Nephron (organoid): Measurements from ENCODE around the gene COL7A1.
A peak's percentile ranks its signal among the peaks of the same experiment; 100 is the strongest.

Experiments used
- H3K27ac Mint-ChIP-seq, 3 experiments: 2 replicates each; pipeline ENCODE4 v1.8.0; 2020; ENCODE audit warnings: mixed read lengths in 3 of 3, mild to moderate bottlenecking in 2 of 3, moderate library complexity in 1 of 3
- H3K27me3 Mint-ChIP-seq: 2 replicates; pipeline ENCODE4 v1.8.0; 2021; ENCODE audit warnings: low read depth, mild to moderate bottlenecking, moderate library complexity, mixed read lengths
- H3K36me3 Mint-ChIP-seq: 2 replicates; pipeline ENCODE4 v1.8.0; 2020; ENCODE audit warnings: low read depth, mixed read lengths
- H3K4me1 Mint-ChIP-seq: 2 replicates; pipeline ENCODE4 v1.8.0; 2020; ENCODE audit warnings: mixed read lengths
- H3K4me3 Mint-ChIP-seq, 3 experiments: 2 replicates each; pipeline ENCODE4 v1.8.0; 2020; ENCODE audit warnings: mild to moderate bottlenecking in 3 of 3, mixed read lengths in 3 of 3, moderate library complexity in 2 of 3
- H3K9me3 Mint-ChIP-seq: 2 replicates; pipeline ENCODE4 v1.8.0; 2020; ENCODE audit warnings: mixed read lengths
- CTCF ChIP-seq, 3 experiments: fragments of 200-600 bp; sonication (generic); IDR thresholded peaks; one replicate each; pipeline ENCODE4 v1.5.0; 2021; ENCODE audit warnings: antibody characterized with exemption in 3 of 3; ENCODE audit not compliant: unreplicated experiment in 3 of 3

The COL7A1 gene

GRCh38 chr3:48563382-48563918 is 31.7 kb downstream of the COL7A1 start, which contains the start of gene UCN2:
UCN2 (minus strand) TSS chr3:48563781; CDS start chr3:48563124, 657 bp downstream.
- no peaks in the 10 kb centered on the region for H3K9me3 Mint-ChIP-seq
- H3K36me3 Mint-ChIP-seq, result no peaks in the 10 kb centered on the region
- peaks cover 54% of the 10 kb centered on the region for H3K4me1 Mint-ChIP-seq
- H3K4me3 Mint-ChIP-seq, result no peak within 1 kb of the TSS
- H3K27ac Mint-ChIP-seq, result peak within 1 kb of the TSS; percentile 60 to 86 (median 81)
- no peak for TF ChIP-seq CTCF (IDR thresholded peaks at IDR 0.05; ENCODE audit: unreplicated experiment in 3 of 3)
- peaks cover 4% of the 10 kb centered on the region for H3K27me3 Mint-ChIP-seq

- no peak for TF ChIP-seq CTCF (IDR thresholded peaks at IDR 0.05; ENCODE audit: unreplicated experiment in 3 of 3)
Observed at GRCh38 chr3:48562367-48563095, 32.6 kb downstream of the COL7A1 start.

GRCh38 chr3:48561045-48561736 is 33.9 kb downstream of the COL7A1 start:
- Mint-ChIP-seq H3K27me3 (peaks cover 4% of the 10 kb centered on the region), H3K4me3 (peak overlapping the region; percentile 70 to 82 (median 80)), H3K27ac (peak overlapping the region; percentile 88 to 94 (median 92)), H3K4me1 (peaks cover 65% of the 10 kb centered on the region), H3K36me3 (no peaks in the 10 kb centered on the region), H3K9me3 (no peaks in the 10 kb centered on the region)
- TF ChIP-seq CTCF (IDR thresholded peaks at IDR 0.05; ENCODE audit: unreplicated experiment in 3 of 3), result peak in 2 of 3 experiments; percentile 19 to 37

More at GRCh38 chr3:48562367-48563095, 32.6 kb downstream of the COL7A1 start:
- H3K27ac Mint-ChIP-seq, result peak overlapping the region; percentile 60 to 86 (median 81)
- H3K36me3 Mint-ChIP-seq, result no peaks in the 10 kb centered on the region
- H3K4me3 Mint-ChIP-seq, result no peak overlapping the region
- H3K9me3 Mint-ChIP-seq, result no peaks in the 10 kb centered on the region
- H3K4me1 Mint-ChIP-seq, result peaks cover 60% of the 10 kb centered on the region
- H3K27me3 Mint-ChIP-seq, result peaks cover 4% of the 10 kb centered on the region

GRCh38 chr3:48560648-48561018 is 34.5 kb downstream of the COL7A1 start:
- H3K36me3 Mint-ChIP-seq, result no peaks in the 10 kb centered on the region
- TF ChIP-seq CTCF (IDR thresholded peaks at IDR 0.05; ENCODE audit: unreplicated experiment in 3 of 3), result no peak
- peak overlapping the region; percentile 70 to 82 (median 80) for H3K4me3 Mint-ChIP-seq

GRCh38 chr3:48558493-48559134 is 36.5 kb downstream of the COL7A1 start:
- Mint-ChIP-seq H3K4me1 (peaks cover 57% of the 10 kb centered on the region), H3K36me3 (no peaks in the 10 kb centered on the region), H3K4me3 (peak overlapping the region; percentile 62 to 90 (median 82)), H3K9me3 (no peaks in the 10 kb centered on the region), H3K27me3 (peaks cover 4% of the 10 kb centered on the region), H3K27ac (peak overlapping the region; percentile 24 to 92 (median 77))
- TF ChIP-seq CTCF (IDR thresholded peaks at IDR 0.05; ENCODE audit: unreplicated experiment in 3 of 3), result no peak

More at GRCh38 chr3:48560648-48561018, 34.5 kb downstream of the COL7A1 start:
- Mint-ChIP-seq H3K27me3 (peaks cover 4% of the 10 kb centered on the region), H3K4me1 (peaks cover 61% of the 10 kb centered on the region), H3K9me3 (no peaks in the 10 kb centered on the region), H3K27ac (peak overlapping the region; percentile 88 to 94 (median 92))
